C4-2B (cell line): ENCODE measurements around the gene DKK3.

Experiments used
- H3K27ac ChIP-seq: fragments of 450-650 bp; 2 replicates; pipeline ENCODE4 v1.5.1; 2017
- ZFX ChIP-seq: fragments of 450-650 bp; IDR thresholded peaks from 2 replicates; pipeline ENCODE4 v1.6.1; 2017
- TF ChIP-seq, protein P1 (sequence below): fragments of 450-650 bp; conservative IDR thresholded peaks from 2 replicates; pipeline ENCODE4 v1.5.1; 2017; ENCODE audit warnings: mild to moderate bottlenecking

The DKK3 gene

DNA sequence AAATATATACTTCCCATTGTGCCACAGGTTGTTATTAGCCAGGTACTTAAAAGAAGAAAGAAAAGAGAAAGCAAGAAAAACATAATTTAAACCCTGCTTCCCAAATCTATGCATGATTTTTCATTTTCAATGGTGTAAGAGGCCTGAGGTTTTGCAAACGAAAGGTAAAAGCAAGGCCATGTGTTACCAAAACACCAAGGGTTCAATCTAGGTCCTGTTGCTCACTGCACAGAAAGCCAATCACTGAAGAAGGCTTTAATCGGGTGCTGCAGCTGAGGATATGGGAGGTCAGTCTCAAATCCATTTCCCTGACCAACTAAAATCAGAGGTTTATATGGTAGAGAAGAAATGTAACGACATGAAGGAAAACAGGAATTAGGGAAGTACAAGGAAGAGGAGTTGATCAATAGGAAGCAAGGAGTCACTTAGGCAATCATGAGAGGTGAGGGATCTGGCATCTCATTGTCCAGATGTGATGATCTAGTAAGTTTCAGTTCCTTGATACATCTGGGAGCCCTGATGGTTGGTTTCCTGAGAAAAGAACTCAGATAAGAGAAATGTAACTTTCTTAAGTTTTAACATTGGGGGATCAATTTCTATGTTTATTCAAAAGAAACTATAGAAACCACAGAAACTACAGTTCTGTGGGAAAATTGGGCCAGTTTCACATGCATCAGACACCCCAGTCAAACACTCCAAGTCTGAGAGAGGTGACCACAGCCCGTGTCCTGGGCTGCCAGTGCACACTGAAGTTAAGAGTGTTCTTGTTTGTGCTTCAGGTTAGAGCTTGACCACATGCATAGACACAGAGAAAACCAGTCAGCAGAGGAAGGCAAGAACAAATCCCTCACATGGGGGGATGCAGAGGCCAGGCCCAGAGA, 18.1 kb upstream of the DKK3 start:
- TF ChIP-seq, protein P1, sequence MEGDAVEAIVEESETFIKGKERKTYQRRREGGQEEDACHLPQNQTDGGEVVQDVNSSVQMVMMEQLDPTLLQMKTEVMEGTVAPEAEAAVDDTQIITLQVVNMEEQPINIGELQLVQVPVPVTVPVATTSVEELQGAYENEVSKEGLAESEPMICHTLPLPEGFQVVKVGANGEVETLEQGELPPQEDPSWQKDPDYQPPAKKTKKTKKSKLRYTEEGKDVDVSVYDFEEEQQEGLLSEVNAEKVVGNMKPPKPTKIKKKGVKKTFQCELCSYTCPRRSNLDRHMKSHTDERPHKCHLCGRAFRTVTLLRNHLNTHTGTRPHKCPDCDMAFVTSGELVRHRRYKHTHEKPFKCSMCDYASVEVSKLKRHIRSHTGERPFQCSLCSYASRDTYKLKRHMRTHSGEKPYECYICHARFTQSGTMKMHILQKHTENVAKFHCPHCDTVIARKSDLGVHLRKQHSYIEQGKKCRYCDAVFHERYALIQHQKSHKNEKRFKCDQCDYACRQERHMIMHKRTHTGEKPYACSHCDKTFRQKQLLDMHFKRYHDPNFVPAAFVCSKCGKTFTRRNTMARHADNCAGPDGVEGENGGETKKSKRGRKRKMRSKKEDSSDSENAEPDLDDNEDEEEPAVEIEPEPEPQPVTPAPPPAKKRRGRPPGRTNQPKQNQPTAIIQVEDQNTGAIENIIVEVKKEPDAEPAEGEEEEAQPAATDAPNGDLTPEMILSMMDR, result no peak
- no peak for TF ChIP-seq ZFX
- no peak overlapping the region for H3K27ac ChIP-seq

DNA sequence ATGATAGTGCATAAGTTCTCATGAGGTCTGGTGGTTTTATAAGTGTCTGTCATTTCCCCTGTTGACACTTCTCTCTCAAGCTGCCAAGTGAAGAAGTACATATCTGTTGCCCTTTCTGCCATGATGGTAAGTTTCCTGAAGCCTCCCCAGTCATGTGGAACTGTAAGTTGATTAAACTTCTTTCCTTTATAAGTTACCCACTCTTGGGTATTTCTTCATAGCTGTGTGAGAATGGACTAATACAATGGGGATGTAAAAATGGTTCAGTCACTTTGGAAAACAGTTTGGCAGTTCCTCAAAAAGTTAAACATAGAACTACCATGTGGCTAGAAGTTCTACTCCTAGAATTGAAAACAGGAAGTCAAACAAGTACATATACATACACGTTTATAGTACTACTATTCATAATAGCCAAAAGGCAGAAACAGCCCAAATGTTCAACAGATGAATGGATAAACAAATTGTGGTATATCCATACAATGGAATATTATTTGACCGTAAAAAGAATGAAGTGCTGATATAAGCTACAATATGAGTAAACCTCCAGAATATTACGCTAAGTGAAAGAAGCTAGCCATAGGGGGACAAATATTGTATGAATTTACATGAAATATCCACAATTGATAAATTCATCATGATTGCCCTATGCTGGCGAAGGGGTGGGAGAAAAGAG, 16.0 kb upstream of the DKK3 start:
- no peak overlapping the region for H3K27ac ChIP-seq
- no peak for TF ChIP-seq ZFX
- TF ChIP-seq, protein P1, result no peak

DNA sequence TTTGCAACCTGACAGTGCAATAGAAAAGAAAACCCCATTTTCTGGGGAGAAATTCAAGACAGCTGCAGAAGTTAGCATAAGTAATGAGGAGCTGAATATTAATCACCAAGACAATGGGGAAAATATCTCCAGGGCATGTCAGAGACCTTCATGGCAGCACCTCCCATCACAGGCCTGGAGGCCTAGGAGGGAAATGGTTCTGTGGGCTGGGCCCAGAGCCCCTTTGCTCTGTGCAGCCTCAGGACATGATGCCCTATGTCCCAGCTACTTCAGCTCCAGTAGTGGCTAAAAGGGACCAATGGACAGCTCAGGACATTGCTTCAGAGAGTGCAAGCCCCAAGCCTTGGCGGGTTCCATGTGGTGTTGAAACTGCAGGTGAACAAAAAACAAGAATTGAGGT, 14.6 kb upstream of the DKK3 start:
- TF ChIP-seq, protein P1, result no peak
- TF ChIP-seq ZFX, result no peak
- no peak overlapping the region for H3K27ac ChIP-seq

DNA sequence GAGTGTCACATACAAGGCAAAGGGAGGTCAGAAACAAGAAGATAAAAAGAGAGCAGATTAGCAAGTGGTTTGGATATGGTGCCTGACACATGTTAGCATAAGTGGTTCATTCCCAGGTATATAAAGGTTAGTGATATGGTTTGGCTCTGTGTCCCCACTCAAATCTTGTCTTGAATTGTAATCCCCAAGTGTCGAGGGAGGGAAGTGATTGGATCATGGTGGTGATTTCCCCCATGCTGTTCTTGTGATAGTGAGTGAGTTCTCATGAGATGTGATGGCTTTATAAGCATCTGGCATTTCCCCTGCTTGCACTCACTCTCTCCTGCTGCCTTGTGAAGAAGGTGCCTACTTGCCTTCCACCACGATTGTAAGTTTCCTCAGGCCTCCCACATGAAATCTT, 12.1 kb upstream of the DKK3 start:
- no peak overlapping the region for H3K27ac ChIP-seq
- TF ChIP-seq, protein P1, result no peak
- TF ChIP-seq ZFX, result no peak

DNA sequence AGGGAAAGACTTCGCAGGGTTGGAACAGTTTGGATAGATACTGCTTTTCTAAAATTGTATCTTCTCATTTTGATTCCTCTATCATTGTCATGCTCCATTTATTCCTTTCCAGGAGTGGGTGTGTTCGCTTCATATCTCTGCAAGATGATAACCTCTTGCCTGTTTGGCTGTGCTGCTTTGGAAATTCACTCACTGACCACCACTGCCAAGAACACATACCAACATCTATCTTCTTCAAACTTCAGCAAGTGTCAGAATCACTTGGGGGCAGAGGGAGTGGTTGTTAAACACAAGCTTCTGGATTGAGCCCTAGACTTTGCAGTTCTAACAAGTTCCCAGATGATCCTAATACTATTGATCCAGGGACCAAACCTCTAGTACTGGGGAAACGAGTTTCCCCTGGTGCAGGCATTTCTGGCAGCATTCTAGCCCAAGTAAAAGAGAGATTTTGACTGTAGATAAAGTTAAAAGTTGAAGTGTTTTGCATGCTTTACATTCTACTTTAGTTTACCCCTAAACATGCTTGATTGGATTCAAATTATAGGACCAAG, 11.5 kb upstream of the DKK3 start:
- no peak overlapping the region for H3K27ac ChIP-seq
- TF ChIP-seq, protein P1, result no peak
- TF ChIP-seq ZFX, result no peak

DNA sequence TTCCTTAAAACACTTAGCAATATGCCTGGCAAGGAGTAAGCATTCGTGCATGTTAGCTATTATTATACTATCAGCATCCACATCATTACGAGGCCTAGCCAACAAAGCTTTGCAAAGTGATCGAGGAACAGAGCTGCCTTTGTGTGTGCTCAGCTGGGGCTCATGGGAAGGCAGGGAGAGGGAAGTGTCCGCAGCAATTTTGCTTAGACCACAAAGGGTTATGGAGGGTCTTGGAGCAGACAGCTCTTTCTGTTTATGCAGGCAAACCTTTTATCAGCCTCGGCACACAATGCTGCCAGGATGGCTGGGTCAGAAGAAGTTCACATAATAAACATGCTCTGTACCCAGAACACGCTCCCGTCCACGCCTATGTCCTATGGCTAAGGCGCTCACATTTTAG, 10.9 kb upstream of the DKK3 start:
- no peak overlapping the region for H3K27ac ChIP-seq
- TF ChIP-seq ZFX, result no peak
- TF ChIP-seq, protein P1, result no peak
